Muscle of leg (tissue), 11 donors: ENCODE data around the gene SLC25A19. TPM values are rescaled to one million over a fixed set of nuclear protein-coding genes. Genes with fewer than 3 reads are reported as not detected.
A peak's percentile ranks its signal among the peaks of the same experiment; 100 is the strongest.

Experiments
- DNase-seq: peaks from one replicate; pipeline ENCODE4 v3.0.0; 2013
- H3K27ac ChIP-seq: one replicate; pipeline ENCODE4 v1.5.1; 2013; ENCODE audit warnings: mild to moderate bottlenecking, low read length, control low read depth
- H3K27me3 ChIP-seq: one replicate; pipeline ENCODE4 v1.6.1; 2013; ENCODE audit warnings: low read length; ENCODE audit not compliant: control insufficient read depth, insufficient read depth
- H3K36me3 ChIP-seq: one replicate; pipeline ENCODE4 v1.6.1; 2013; ENCODE audit warnings: low read length; ENCODE audit not compliant: control insufficient read depth, insufficient read depth
- H3K4me1 ChIP-seq: one replicate; pipeline ENCODE4 v1.6.1; 2013; ENCODE audit warnings: low read length; ENCODE audit not compliant: control insufficient read depth, insufficient read depth
- H3K4me3 ChIP-seq: one replicate; pipeline ENCODE4 v1.5.1; 2013; ENCODE audit warnings: low read length, control low read depth
- H3K9me3 ChIP-seq: replicated peaks from 2 replicates; pipeline ENCODE4 v1.6.1; 2013; ENCODE audit warnings: low read depth, low read length; ENCODE audit not compliant: control insufficient read depth
- WGBS: methylation state at CpG from one replicate; pipeline ENCODE4 v1.1.5; 2013; ENCODE audit warnings: missing lambda C conversion rate; ENCODE audit not compliant: insufficient coverage; 5-methylcytosine and 5-hydroxymethylcytosine counted together
- polyA plus RNA-seq, 8 donors: library from polyadenylated mRNA; unstranded; fragments of 120-200 nt; gene quantifications; one replicate each; pipeline versions ENCODE4 v1.2.1 to v1.2.3, GENCODE V29; 2013; ENCODE audit warnings: inconsistent platforms in 1 of 8, low replicate concordance in 1 of 8; ENCODE audit not compliant: insufficient read length in 8 of 8, insufficient read depth in 1 of 8
- total RNA-seq: library from RNA; stranded (reverse); fragments of 120-200 nt; gene quantifications from one replicate; pipeline ENCODE4 v1.2.4, GENCODE V29; 2013

The SLC25A19 gene
- total and polyA plus RNA-seq, 9 donors, result 6.1 to 8.3 (median 7.2) TPM

DNA sequence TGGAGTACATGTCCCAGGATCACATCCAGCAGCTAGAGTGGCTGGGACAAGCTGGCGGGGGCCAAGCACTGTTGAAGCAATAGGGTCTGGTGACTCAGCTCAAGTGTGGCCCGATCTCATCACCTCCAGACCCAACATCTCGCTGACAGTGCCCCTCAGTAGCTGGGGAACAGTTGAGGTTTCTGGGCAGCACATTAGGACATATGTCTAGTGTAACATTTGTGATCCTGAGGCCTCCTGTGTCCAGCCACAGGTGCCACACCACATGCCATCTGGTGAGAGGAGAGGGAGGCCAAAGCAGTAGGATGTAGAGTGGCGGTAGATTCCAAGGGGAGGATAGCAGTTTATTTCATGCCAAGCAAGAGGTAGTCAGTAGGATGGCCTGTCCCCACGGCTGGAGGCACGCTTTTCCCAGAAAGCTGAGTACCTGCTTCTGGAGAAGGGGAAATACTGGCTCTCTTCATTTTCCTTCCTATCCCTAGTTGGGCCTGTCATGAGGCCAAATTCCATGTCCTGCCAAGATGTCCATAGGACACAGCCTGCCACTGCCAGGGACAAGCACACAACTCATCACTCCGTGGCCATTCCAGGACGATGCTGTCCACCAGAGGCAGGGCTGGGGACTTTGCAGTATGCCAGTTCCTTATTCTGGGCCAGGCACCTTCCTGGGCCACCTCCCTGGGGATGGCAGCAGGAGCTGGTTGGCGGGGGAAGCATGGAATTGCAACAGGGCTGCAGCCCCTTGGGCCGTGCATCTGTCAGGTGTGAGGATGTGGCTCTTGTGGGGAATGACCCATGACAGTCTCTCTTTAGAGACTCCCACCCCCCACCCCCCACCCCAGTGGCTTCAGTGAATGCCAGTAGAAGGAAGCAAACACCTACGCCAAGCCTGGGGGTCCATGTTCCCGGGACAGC is 51.9 kb downstream of the SLC25A19 start:
- Histone ChIP-seq H3K9me3 (no peaks in the 10 kb centered on the region), H3K27ac (no peak overlapping the region), H3K36me3 (peaks cover 88% of the 10 kb centered on the region), H3K4me1 (peaks cover 5% of the 10 kb centered on the region), H3K27me3 (no peaks in the 10 kb centered on the region), H3K4me3 (no peak overlapping the region)
- DNase-seq, result no peak
- 61% methylated on average over 7 of the region's 12 CpGs for WGBS

DNA sequence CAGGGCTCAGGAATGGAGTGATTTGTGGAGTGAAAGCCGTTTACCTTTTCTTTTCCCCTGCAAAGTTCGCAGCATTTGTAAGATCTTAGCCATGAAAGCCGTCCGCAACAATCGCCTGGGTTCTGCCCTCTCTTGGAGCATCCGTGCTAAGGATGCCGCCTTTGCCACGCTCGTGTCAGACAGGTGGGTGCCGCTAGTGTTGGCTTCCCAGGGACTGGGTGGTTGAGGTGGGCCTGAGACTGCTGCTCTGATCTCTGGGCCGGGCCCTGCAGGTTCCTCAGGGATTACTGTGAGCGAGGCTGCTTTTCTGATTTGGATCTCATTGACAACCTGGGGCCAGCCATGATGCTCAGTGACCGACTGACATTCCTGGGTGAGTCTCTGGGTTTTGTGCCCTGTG is 56.4 kb downstream of the SLC25A19 start:
- Histone ChIP-seq H3K27ac (no peak overlapping the region), H3K4me3 (no peak overlapping the region), H3K27me3 (no peaks in the 10 kb centered on the region), H3K9me3 (no peaks in the 10 kb centered on the region), H3K4me1 (peaks cover 3% of the 10 kb centered on the region), H3K36me3 (peaks cover 85% of the 10 kb centered on the region)
- WGBS, result 97% methylated on average over 9 of the region's 13 CpGs
- no peak for DNase-seq

DNA sequence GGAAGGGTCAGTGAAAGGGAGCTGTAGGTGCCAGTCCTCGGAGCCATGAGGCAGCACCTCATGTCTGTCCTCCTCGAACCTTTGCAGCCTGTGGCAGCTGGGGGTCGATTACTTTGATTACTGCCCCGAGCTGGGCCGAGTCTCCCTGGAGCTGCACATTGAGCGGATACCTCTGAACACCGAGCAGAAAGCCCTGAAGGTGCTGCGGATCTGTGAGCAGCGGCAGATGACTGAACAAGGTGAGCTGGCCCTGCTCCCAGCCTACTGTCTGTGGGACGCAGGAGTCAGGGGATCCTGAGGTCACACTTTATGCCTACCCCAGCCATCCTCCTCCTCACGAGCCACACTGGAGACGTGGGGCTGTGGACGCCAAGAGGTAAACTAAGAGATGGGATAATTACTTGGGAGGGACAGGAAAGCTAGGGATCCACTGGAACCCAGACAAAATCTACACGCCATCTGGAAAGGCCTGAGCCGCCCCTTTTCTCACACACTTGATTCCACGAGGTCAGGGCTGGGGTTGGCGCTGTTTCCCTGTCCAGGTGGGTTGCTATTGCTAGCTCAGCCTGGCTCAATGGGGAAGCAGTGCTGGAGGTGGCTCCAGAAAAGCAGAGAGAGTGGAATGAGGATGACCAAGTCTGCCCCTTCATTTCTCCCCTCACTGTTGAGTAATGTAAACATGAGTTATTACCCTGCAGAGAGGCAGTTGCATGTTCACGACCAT is 57.3 kb downstream of the SLC25A19 start:
- WGBS, result 98% methylated on average over 10 of the region's 18 CpGs
- Histone ChIP-seq H3K27ac (no peak overlapping the region), H3K4me1 (peaks cover under 1% of the 10 kb centered on the region), H3K4me3 (no peak overlapping the region), H3K27me3 (no peaks in the 10 kb centered on the region), H3K9me3 (no peaks in the 10 kb centered on the region), H3K36me3 (peaks cover 80% of the 10 kb centered on the region)
- DNase-seq, result no peak

DNA sequence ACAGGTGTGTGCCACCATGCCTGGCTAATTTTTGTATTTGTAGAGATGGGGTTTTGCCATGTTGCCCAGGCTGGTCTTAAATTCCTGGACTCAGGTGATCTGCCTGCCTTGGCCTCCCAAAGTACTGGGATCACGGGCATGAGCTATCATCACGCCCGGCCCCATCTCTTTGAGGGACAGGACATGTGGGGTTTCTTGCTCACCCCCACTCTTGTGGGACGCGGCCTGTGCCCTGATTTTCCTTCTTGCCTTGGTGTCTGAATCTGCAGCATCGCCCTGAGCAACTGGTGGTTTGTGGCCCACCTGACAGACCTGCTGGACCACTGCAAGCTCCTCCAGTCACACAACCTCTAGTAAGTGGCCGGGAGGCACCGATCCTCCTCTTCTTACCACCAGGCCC is 58.2 kb downstream of the SLC25A19 start:
- WGBS, result 92% methylated on average over 6 of the region's 8 CpGs
- Histone ChIP-seq H3K4me3 (no peak overlapping the region), H3K27me3 (no peaks in the 10 kb centered on the region), H3K36me3 (peaks cover 84% of the 10 kb centered on the region), H3K27ac (no peak overlapping the region), H3K9me3 (no peaks in the 10 kb centered on the region), H3K4me1 (no peaks in the 10 kb centered on the region)
- DNase-seq, result no peak

DNA sequence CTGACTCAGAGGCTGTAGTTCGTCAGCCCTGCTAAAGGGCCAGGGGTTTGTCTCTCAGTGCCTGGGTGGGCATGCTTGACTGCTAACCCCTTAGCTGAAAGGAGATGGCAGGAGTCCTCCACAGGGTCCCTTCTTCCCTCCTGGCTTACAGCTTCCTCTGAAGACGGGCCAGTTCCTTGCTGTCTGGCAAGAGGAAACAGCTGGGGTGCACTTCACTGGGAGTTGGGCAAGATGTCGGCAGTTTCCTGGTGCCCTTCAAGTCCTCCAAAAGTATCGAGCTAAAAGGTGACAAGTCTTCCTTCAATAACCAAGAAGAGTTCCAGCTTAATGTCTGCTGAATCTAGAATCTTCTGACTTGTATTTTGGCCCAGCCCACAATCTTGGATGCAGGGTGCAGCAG is 60.4 kb downstream of the SLC25A19 start:
- 80% methylated on average over 3 of the region's 4 CpGs for WGBS
- DNase-seq, result no peak
- Histone ChIP-seq H3K36me3 (peaks cover 85% of the 10 kb centered on the region), H3K9me3 (no peaks in the 10 kb centered on the region), H3K27me3 (no peaks in the 10 kb centered on the region), H3K4me1 (no peaks in the 10 kb centered on the region), H3K27ac (no peak overlapping the region), H3K4me3 (no peak overlapping the region)

DNA sequence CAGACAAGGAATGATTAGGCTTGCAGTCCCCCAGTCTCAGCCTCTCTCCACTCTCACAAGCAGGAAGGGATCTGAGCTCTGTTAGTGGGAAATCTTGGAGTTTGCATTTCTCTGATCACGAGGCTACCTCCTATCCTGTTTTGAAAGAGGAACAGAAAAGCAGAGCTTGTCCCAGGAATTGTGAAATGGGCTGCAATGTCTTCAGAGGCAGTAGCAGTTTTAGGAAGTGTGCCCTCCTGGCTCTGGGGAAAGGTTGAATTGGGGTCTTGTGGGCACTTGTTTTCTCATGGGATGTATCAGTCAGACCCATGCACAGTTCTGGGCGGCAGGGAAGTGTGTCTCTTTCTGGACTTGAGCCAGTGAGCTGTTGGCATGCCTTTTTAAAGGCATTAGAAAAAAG is 60.9 kb downstream of the SLC25A19 start:
- no CpG with 5 or more reads among the region's 2 CpGs for WGBS
- Histone ChIP-seq H3K27ac (no peak overlapping the region), H3K9me3 (no peaks in the 10 kb centered on the region), H3K4me1 (no peaks in the 10 kb centered on the region), H3K4me3 (no peak overlapping the region), H3K36me3 (peaks cover 83% of the 10 kb centered on the region), H3K27me3 (no peaks in the 10 kb centered on the region)
- DNase-seq, result peak; percentile 82

DNA sequence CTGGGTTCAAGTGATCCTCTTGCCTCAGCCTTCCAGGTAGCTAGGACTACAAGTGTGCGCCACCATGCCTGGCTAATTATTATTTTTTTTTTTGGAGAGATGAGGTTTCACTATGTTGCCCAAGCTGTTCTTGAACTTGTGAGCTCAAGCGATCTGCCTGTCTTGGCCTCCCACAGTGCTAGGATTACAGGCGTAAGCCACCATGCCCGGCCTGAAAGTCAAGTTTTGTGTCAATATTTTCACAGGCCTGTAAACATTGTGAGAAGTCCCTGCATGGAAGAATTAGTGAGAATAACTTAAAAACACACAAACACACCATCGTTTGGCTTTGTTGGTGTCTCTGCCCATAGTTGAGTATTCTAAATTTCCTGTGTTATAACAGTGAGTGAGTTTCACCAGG is 61.5 kb downstream of the SLC25A19 start:
- no peak overlapping the region for H3K4me3 ChIP-seq
- DNase-seq, result no peak
- peaks cover 77% of the 10 kb centered on the region for H3K36me3 ChIP-seq
- H3K27me3 ChIP-seq, result no peaks in the 10 kb centered on the region
- no peak overlapping the region for H3K27ac ChIP-seq
- no peaks in the 10 kb centered on the region for H3K9me3 ChIP-seq
- H3K4me1 ChIP-seq, result no peaks in the 10 kb centered on the region
- WGBS, result 100% methylated on average over 1 of the region's 5 CpGs

DNA sequence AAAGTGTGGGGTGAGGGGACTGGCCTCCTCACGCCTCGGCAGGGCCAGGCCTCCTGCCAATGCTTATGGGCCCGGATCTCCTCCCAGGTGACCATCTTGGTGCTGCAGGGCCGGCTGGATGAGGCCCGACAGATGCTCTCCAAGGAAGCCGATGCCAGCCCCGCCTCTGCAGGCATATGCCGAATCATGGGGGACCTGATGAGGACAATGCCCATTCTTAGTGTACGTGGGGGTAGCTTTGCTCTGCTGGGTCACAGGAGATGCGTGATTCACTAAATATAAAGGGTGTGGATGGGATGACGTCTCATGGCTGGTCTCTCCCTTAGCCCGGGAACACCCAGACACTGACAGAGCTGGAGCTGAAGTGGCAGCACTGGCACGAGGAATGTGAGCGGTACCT is 64.2 kb downstream of the SLC25A19 start:
- Histone ChIP-seq H3K27me3 (no peaks in the 10 kb centered on the region), H3K4me1 (no peaks in the 10 kb centered on the region), H3K36me3 (peaks cover 64% of the 10 kb centered on the region), H3K27ac (no peak overlapping the region), H3K4me3 (no peak overlapping the region), H3K9me3 (no peaks in the 10 kb centered on the region)
- 62% methylated on average over 14 of the region's 14 CpGs for WGBS
- DNase-seq, result no peak
